Chondrocyte (in vitro differentiated cells): Measurements from ENCODE around the gene NDUFAB1. TPM values are rescaled to one million over a fixed set of nuclear protein-coding genes. Genes with fewer than 3 reads are reported as not detected.

ENCODE experiments used
- DNase-seq: peaks from one replicate; pipeline ENCODE4 v3.0.0; 2021; ENCODE audit warnings: mixed read lengths, low spot score
- H3K27ac Mint-ChIP-seq: one replicate; pipeline ENCODE4 v1.8.0; 2021; ENCODE audit warnings: mild to moderate bottlenecking, moderate library complexity, mixed read lengths; ENCODE audit not compliant: unreplicated experiment
- H3K27me3 Mint-ChIP-seq: 2 replicates; pipeline ENCODE4 v1.8.0; 2021; ENCODE audit warnings: low read depth, mixed read lengths
- H3K36me3 Mint-ChIP-seq: 2 replicates; pipeline ENCODE4 v1.8.0; 2021; ENCODE audit warnings: low read depth, mixed read lengths
- H3K4me1 Mint-ChIP-seq: 2 replicates; pipeline ENCODE4 v1.8.0; 2021; ENCODE audit warnings: low read depth, mild to moderate bottlenecking, mixed read lengths
- H3K4me3 Mint-ChIP-seq: one replicate; pipeline ENCODE4 v1.8.0; 2021; ENCODE audit warnings: mild to moderate bottlenecking, moderate library complexity, mixed read lengths; ENCODE audit not compliant: unreplicated experiment
- H3K9me3 Mint-ChIP-seq: 2 replicates; pipeline ENCODE4 v1.8.0; 2021; ENCODE audit warnings: low read depth, mixed read lengths
- CTCF ChIP-seq: fragments of 200-600 bp; sonication (generic); IDR thresholded peaks from 2 replicates; pipeline ENCODE4 v1.5.0; 2021; ENCODE audit warnings: antibody characterized with exemption, mild to moderate bottlenecking, moderate library complexity
- total RNA-seq: library from RNA; stranded (reverse); gene quantifications from 3 replicates; pipeline ENCODE4 v1.2.1, GENCODE V29; 2021

Gene NDUFAB1
- total RNA-seq, 1 donor from 2014 or later: 62.5 TPM

- no peak overlapping the region for H3K27ac Mint-ChIP-seq
- H3K9me3 Mint-ChIP-seq: no peaks in the 10 kb centered on the region
- no peaks in the 10 kb centered on the region for H3K27me3 Mint-ChIP-seq
- no peak for TF ChIP-seq CTCF
- H3K36me3 Mint-ChIP-seq: peaks cover 52% of the 10 kb centered on the region
- no peak overlapping the region for H3K4me3 Mint-ChIP-seq
- H3K4me1 Mint-ChIP-seq: no peaks in the 10 kb centered on the region
- no peak for DNase-seq
Observed at GRCh38 chr16:23567602-23568001, 28.5 kb downstream of the NDUFAB1 start.

GRCh38 chr16:23566724-23567123 is 29.4 kb downstream of the NDUFAB1 start:
- no peak for TF ChIP-seq CTCF
- Mint-ChIP-seq H3K9me3 (no peaks in the 10 kb centered on the region), H3K4me3 (no peak overlapping the region), H3K27ac (no peak overlapping the region), H3K27me3 (no peaks in the 10 kb centered on the region), H3K4me1 (no peaks in the 10 kb centered on the region), H3K36me3 (peaks cover 51% of the 10 kb centered on the region)
- DNase-seq: no peak

- Mint-ChIP-seq H3K27ac (no peak overlapping the region), H3K27me3 (no peaks in the 10 kb centered on the region), H3K4me1 (peaks cover 7% of the 10 kb centered on the region), H3K36me3 (peaks cover 44% of the 10 kb centered on the region), H3K9me3 (no peaks in the 10 kb centered on the region), H3K4me3 (no peak overlapping the region)
- TF ChIP-seq CTCF: no peak
- no peak for DNase-seq
Observed at GRCh38 chr16:23564575-23565363, 31.3 kb downstream of the NDUFAB1 start.

GRCh38 chr16:23563186-23563585 is 32.9 kb downstream of the NDUFAB1 start:
- Mint-ChIP-seq H3K4me1 (peaks cover 22% of the 10 kb centered on the region), H3K4me3 (no peak overlapping the region), H3K27ac (no peak overlapping the region), H3K27me3 (no peaks in the 10 kb centered on the region), H3K9me3 (no peaks in the 10 kb centered on the region), H3K36me3 (peaks cover 37% of the 10 kb centered on the region)
- DNase-seq: no peak
- TF ChIP-seq CTCF: no peak

GRCh38 chr16:23562505-23562904 is 33.6 kb downstream of the NDUFAB1 start:
- no peak overlapping the region for H3K4me3 Mint-ChIP-seq

More at GRCh38 chr16:23562505-23562904, 33.6 kb downstream of the NDUFAB1 start:
- Mint-ChIP-seq H3K4me1 (peaks cover 22% of the 10 kb centered on the region), H3K27ac (no peak overlapping the region), H3K9me3 (no peaks in the 10 kb centered on the region), H3K36me3 (peaks cover 35% of the 10 kb centered on the region), H3K27me3 (no peaks in the 10 kb centered on the region)
- TF ChIP-seq CTCF: no peak
- DNase-seq: no peak
